ENCODE measurements around the gene PIP5K1B. TPM values are rescaled to one million over a fixed set of nuclear protein-coding genes. Genes with fewer than 3 reads are reported as not detected.

The PIP5K1B gene
- total RNA-seq, 1 donor from 2014 or later = 0.87 TPM

- H3K27ac Mint-ChIP-seq = no peak overlapping the region
- no peaks in the 10 kb centered on the region for H3K36me3 Mint-ChIP-seq
- H3K4me3 Mint-ChIP-seq = no peak overlapping the region
- H3K4me1 Mint-ChIP-seq = no peaks in the 10 kb centered on the region
- DNase-seq (ENCODE audit: low spot score in 2 of 2, unreplicated experiment in 2 of 2) = no peak
- peaks cover 5% of the 10 kb centered on the region for H3K27me3 Mint-ChIP-seq (ENCODE audit: low read depth)
- TF ChIP-seq CTCF (IDR thresholded peaks at IDR 0.05; ENCODE audit: unreplicated experiment) = no peak
- no peaks in the 10 kb centered on the region for H3K9me3 Mint-ChIP-seq
Observed at GRCh38 chr9:68739621-68740174, 34.7 kb downstream of the PIP5K1B start.

GRCh38 chr9:68740561-68740960 is 35.5 kb downstream of the PIP5K1B start:
- Mint-ChIP-seq H3K4me1 (no peaks in the 10 kb centered on the region), H3K27me3 (ENCODE audit: low read depth) (peaks cover 5% of the 10 kb centered on the region), H3K9me3 (no peaks in the 10 kb centered on the region), H3K4me3 (no peak overlapping the region), H3K36me3 (no peaks in the 10 kb centered on the region), H3K27ac (no peak overlapping the region)
- no peak for TF ChIP-seq CTCF (IDR thresholded peaks at IDR 0.05; ENCODE audit: unreplicated experiment)
- no peak for DNase-seq (ENCODE audit: low spot score in 2 of 2, unreplicated experiment in 2 of 2)

- Mint-ChIP-seq H3K4me1 (no peaks in the 10 kb centered on the region), H3K36me3 (no peaks in the 10 kb centered on the region), H3K9me3 (no peaks in the 10 kb centered on the region), H3K4me3 (no peak overlapping the region), H3K27ac (no peak overlapping the region), H3K27me3 (ENCODE audit: low read depth) (no peaks in the 10 kb centered on the region)
- DNase-seq (ENCODE audit: low spot score in 2 of 2, unreplicated experiment in 2 of 2) = no peak
- no peak for TF ChIP-seq CTCF (IDR thresholded peaks at IDR 0.05; ENCODE audit: unreplicated experiment)
Observed at GRCh38 chr9:68741234-68741633, 36.2 kb downstream of the PIP5K1B start.

GRCh38 chr9:68741704-68742332 is 36.8 kb downstream of the PIP5K1B start:
- no peaks in the 10 kb centered on the region for H3K9me3 Mint-ChIP-seq
- no peak for DNase-seq (ENCODE audit: low spot score in 2 of 2, unreplicated experiment in 2 of 2)
- H3K27ac Mint-ChIP-seq = no peak overlapping the region
- no peak for TF ChIP-seq CTCF (IDR thresholded peaks at IDR 0.05; ENCODE audit: unreplicated experiment)
- H3K4me3 Mint-ChIP-seq = no peak overlapping the region
- no peaks in the 10 kb centered on the region for H3K27me3 Mint-ChIP-seq (ENCODE audit: low read depth)
- H3K4me1 Mint-ChIP-seq = peaks cover 6% of the 10 kb centered on the region
- H3K36me3 Mint-ChIP-seq = no peaks in the 10 kb centered on the region

GRCh38 chr9:68742333-68742730 is 37.3 kb downstream of the PIP5K1B start:
- Mint-ChIP-seq H3K27me3 (ENCODE audit: low read depth) (no peaks in the 10 kb centered on the region), H3K9me3 (no peaks in the 10 kb centered on the region), H3K4me3 (no peak overlapping the region), H3K4me1 (peaks cover 11% of the 10 kb centered on the region), H3K36me3 (no peaks in the 10 kb centered on the region), H3K27ac (no peak overlapping the region)
- no peak for DNase-seq (ENCODE audit: low spot score in 2 of 2, unreplicated experiment in 2 of 2)
- no peak for TF ChIP-seq CTCF (IDR thresholded peaks at IDR 0.05; ENCODE audit: unreplicated experiment)

All from mesothelial cell of epicardium (in vitro differentiated cells).